Measurements from ENCODE around the gene ZC3H10. TPM values are rescaled to one million over a fixed set of nuclear protein-coding genes. Genes with fewer than 3 reads are reported as not detected.
A peak's percentile ranks its signal among the peaks of the same experiment; 100 is the strongest.

The ZC3H10 gene
- total and polyA plus RNA-seq, 2 of the 13 experiments (the other 11 are each of a cell fraction or from before 2014, with no cell fraction given) = 0.70 to 2.3 TPM

DNA sequence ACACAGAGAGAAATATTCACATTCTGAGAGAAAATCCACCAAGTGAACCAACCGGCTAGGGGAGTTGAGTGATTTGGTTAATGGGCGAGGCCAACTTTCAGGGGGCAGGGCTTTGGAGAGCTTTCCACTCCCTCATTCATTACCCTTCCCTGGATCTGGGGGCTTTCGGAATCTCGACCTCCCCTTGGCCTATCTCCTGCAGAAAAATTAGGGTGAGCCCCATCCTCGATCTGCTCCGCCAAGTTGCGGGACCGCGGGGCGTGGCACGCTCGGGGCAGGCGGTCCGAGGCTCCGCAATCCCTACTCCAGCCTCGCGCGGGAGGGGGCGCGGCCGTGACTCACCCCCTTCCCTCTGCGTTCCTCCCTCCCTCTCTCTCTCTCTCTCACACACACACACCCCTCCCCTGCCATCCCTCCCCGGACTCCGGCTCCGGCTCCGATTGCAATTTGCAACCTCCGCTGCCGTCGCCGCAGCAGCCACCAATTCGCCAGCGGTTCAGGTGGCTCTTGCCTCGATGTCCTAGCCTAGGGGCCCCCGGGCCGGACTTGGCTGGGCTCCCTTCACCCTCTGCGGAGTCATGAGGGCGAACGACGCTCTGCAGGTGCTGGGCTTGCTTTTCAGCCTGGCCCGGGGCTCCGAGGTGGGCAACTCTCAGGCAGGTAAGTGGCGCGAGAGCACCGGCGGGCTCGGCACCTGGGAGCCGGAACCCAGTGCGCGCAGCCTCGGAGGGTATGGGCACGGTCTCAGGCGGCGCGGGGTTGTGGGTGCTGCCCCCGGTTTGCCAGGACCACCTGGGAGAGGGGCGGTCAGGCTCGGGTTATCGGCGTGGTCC, 38.1 kb upstream of the ZC3H10 start, which contains the start of gene ERBB3 (continued):
- TF ChIP-seq, protein P1, sequence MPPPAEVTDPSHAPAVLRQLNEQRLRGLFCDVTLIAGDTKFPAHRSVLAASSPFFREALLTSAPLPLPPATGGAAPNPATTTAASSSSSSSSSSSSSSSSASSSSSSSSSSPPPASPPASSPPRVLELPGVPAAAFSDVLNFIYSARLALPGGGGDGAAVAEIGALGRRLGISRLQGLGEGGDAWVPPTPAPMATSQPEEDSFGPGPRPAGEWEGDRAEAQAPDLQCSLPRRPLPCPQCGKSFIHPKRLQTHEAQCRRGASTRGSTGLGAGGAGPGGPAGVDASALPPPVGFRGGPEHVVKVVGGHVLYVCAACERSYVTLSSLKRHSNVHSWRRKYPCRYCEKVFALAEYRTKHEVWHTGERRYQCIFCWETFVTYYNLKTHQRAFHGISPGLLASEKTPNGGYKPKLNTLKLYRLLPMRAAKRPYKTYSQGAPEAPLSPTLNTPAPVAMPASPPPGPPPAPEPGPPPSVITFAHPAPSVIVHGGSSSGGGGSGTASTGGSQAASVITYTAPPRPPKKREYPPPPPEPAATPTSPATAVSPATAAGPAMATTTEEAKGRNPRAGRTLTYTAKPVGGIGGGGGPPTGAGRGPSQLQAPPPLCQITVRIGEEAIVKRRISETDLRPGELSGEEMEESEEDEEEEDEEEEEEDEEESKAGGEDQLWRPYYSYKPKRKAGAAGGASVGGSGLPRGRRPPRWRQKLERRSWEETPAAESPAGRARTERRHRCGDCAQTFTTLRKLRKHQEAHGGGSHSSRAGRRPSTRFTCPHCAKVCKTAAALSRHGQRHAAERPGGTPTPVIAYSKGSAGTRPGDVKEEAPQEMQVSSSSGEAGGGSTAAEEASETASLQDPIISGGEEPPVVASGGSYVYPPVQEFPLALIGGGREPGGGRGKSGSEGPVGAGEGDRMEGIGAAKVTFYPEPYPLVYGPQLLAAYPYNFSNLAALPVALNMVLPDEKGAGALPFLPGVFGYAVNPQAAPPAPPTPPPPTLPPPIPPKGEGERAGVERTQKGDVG (CRISPR knock-in tag; IDR thresholded peaks at IDR 0.05; ENCODE audit: borderline replicate concordance) = no peak; the same call in 1 of the 2 replicates
- TF ChIP-seq ZNF350 (CRISPR knock-in tag; IDR thresholded peaks at IDR 0.05; ENCODE audit: borderline replicate concordance, low read depth) (peak; percentile 57), POLR2AphosphoS5 (IDR thresholded peaks at IDR 0.05; ENCODE audit: low read depth, low read length) (peak; percentile 77), EEA1 (CRISPR knock-in tag; IDR thresholded peaks at IDR 0.05; ENCODE audit: borderline replicate concordance) (no peak), TAF1 (CRISPR knock-in tag; IDR thresholded peaks at IDR 0.05) (peak; percentile 84), ZNF703 (CRISPR knock-in tag; IDR thresholded peaks at IDR 0.05; ENCODE audit: borderline replicate concordance) (peak; percentile 55; the same call in 1 of the 2 replicates), CBFB (CRISPR knock-in tag; IDR thresholded peaks at IDR 0.05) (no peak), ARHGAP35 (CRISPR knock-in tag; IDR thresholded peaks at IDR 0.05; ENCODE audit: borderline replicate concordance) (peak; percentile 42), ZNF460 (CRISPR knock-in tag; IDR thresholded peaks at IDR 0.05; ENCODE audit: borderline replicate concordance) (0 out of 2 replicates have a peak, but pooled peaks have one; percentile 50), PHF20 (CRISPR knock-in tag; IDR thresholded peaks at IDR 0.05) (no peak; the same call in 1 of the 2 replicates), ZNF143 (CRISPR knock-in tag; IDR thresholded peaks at IDR 0.05) (peak; percentile 62; the same call in 1 of the 2 replicates), SP1 (IDR thresholded peaks at IDR 0.05) (no peak), SP1 (CRISPR knock-in tag; IDR thresholded peaks at IDR 0.05) (peak; percentile 76), NFKBIZ (CRISPR knock-in tag; IDR thresholded peaks at IDR 0.05) (no peak; the same call in 1 of the 2 replicates), ZNF879 (CRISPR knock-in tag; IDR thresholded peaks at IDR 0.05) (no peak; the same call in 1 of the 2 replicates), JARID2 (CRISPR knock-in tag; IDR thresholded peaks at IDR 0.05; ENCODE audit: insufficient replicate concordance) (no peak), PTBP1 (IDR thresholded peaks at IDR 0.05; ENCODE audit: low read depth, low read length, poor library complexity, severe bottlenecking) (no peak), ELF4 (CRISPR knock-in tag; IDR thresholded peaks at IDR 0.05; ENCODE audit: borderline replicate concordance) (0 out of 2 replicates have a peak, but pooled peaks have one; percentile 57), RBM39 (IDR thresholded peaks at IDR 0.05; ENCODE audit: low read depth, low read length, poor library complexity, severe bottlenecking) (peak; percentile 20), RFX3 (CRISPR knock-in tag; IDR thresholded peaks at IDR 0.05) (no peak), POGZ (CRISPR knock-in tag; IDR thresholded peaks at IDR 0.05) (no peak; the same call in 1 of the 2 replicates), GFI1 (CRISPR knock-in tag; IDR thresholded peaks at IDR 0.05; ENCODE audit: borderline replicate concordance) (no peak), GLI4 (CRISPR knock-in tag; IDR thresholded peaks at IDR 0.05; ENCODE audit: borderline replicate concordance) (0 out of 2 replicates have a peak, but pooled peaks have one; percentile 41), KDM5B (CRISPR knock-in tag; IDR thresholded peaks at IDR 0.05; ENCODE audit: borderline replicate concordance) (peak; percentile 56; the same call in 1 of the 2 replicates), ZFP36 (IDR thresholded peaks at IDR 0.05; ENCODE audit: borderline replicate concordance, low read depth, low read length, partially characterized antibody) (no peak)
- TF ChIP-seq, protein P2, sequence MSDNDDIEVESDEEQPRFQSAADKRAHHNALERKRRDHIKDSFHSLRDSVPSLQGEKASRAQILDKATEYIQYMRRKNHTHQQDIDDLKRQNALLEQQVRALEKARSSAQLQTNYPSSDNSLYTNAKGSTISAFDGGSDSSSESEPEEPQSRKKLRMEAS (IDR thresholded peaks at IDR 0.05) = peak; percentile 76
- TF ChIP-seq, protein P3, sequence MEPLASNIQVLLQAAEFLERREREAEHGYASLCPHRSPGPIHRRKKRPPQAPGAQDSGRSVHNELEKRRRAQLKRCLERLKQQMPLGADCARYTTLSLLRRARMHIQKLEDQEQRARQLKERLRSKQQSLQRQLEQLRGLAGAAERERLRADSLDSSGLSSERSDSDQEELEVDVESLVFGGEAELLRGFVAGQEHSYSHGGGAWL (CRISPR knock-in tag; IDR thresholded peaks at IDR 0.05) = peak; percentile 85; the same call in 1 of the 2 replicates

All from HepG2 (cell line).